Trophoblast cell (in vitro differentiated cells and primary cell): ENCODE data around the gene GLIPR1.
"Not testable (repeated sequence)": the region's sequence is repeated elsewhere in the genome, so short reads cannot be mapped to it uniquely, and the experiment has no call there.

Experiments used
- DNase-seq, 2 donors: peaks; one replicate each; pipeline ENCODE4 v3.0.0-alpha.2; 2016
- H2AFZ ChIP-seq: 2 replicates; pipeline ENCODE4 v1.6.1; 2013; ENCODE audit warnings: low read length, moderate library complexity, mild to moderate bottlenecking; ENCODE audit not compliant: insufficient read depth, poor library complexity
- H2AK5ac ChIP-seq: 2 replicates; pipeline ENCODE4 v1.6.1; 2013; ENCODE audit warnings: mild to moderate bottlenecking, low read length
- H2BK120ac ChIP-seq: 2 replicates; pipeline ENCODE4 v1.6.1; 2013; ENCODE audit warnings: low read length, mild to moderate bottlenecking, moderate library complexity; ENCODE audit not compliant: insufficient read depth, poor library complexity
- H2BK12ac ChIP-seq: 2 replicates; pipeline ENCODE4 v1.6.1; 2013; ENCODE audit warnings: mild to moderate bottlenecking, low read length, moderate library complexity
- H2BK5ac ChIP-seq: 2 replicates; pipeline ENCODE4 v1.6.1; 2013; ENCODE audit warnings: low read length, low read depth, moderate library complexity, mild to moderate bottlenecking; ENCODE audit not compliant: poor library complexity
- H3K14ac ChIP-seq: 2 replicates; pipeline ENCODE4 v1.6.1; 2013; ENCODE audit warnings: mild to moderate bottlenecking, low read length
- H3K18ac ChIP-seq: 2 replicates; pipeline ENCODE4 v1.6.1; 2013; ENCODE audit warnings: mild to moderate bottlenecking, low read length
- H3K23ac ChIP-seq: 2 replicates; pipeline ENCODE4 v1.6.1; 2013; ENCODE audit warnings: low read length
- H3K27ac ChIP-seq: 2 replicates; pipeline ENCODE4 v1.5.1; 2013; ENCODE audit warnings: low read depth, mild to moderate bottlenecking, inconsistent platforms, low read length, moderate library complexity
- H3K27me3 ChIP-seq: 2 replicates; pipeline ENCODE4 v1.6.1; 2013; ENCODE audit warnings: inconsistent platforms, mild to moderate bottlenecking, low read length, moderate library complexity; ENCODE audit not compliant: insufficient read depth
- H3K36me3 ChIP-seq, 2 experiments: 1 replicate in 1 of 2; 2 replicates in 1 of 2; pipeline ENCODE4 v1.6.1; 2013; ENCODE audit warnings: low read length in 2 of 2, mild to moderate bottlenecking in 2 of 2, moderate library complexity in 1 of 2; ENCODE audit not compliant: insufficient read depth in 2 of 2, control insufficient read depth in 1 of 2
- H3K4ac ChIP-seq: 2 replicates; pipeline ENCODE4 v1.6.1; 2013; ENCODE audit warnings: low read depth, mild to moderate bottlenecking, low read length, moderate library complexity
- H3K4me1 ChIP-seq, 2 experiments: 1 replicate in 1 of 2; 2 replicates in 1 of 2; pipeline ENCODE4 v1.6.1; 2013; ENCODE audit warnings: low read length in 2 of 2, mild to moderate bottlenecking in 2 of 2, moderate library complexity in 1 of 2; ENCODE audit not compliant: insufficient read depth in 2 of 2, control insufficient read depth in 1 of 2
- H3K4me2 ChIP-seq: 2 replicates; pipeline ENCODE4 v1.6.1; 2013; ENCODE audit warnings: inconsistent platforms, mild to moderate bottlenecking, low read length, moderate library complexity
- H3K4me3 ChIP-seq: 2 replicates; pipeline ENCODE4 v1.5.1; 2013; ENCODE audit warnings: mild to moderate bottlenecking, low read depth, low read length, inconsistent platforms
- H3K79me1 ChIP-seq: one replicate; pipeline ENCODE4 v1.6.1; 2013; ENCODE audit warnings: low read length
- H3K79me2 ChIP-seq: 2 replicates; pipeline ENCODE4 v1.6.1; 2013; ENCODE audit warnings: low read length, mild to moderate bottlenecking; ENCODE audit not compliant: control insufficient read depth, insufficient read depth, poor library complexity
- H3K9ac ChIP-seq: 2 replicates; pipeline ENCODE4 v1.6.1; 2013; ENCODE audit warnings: mild to moderate bottlenecking, low read length
- H3K9me3 ChIP-seq: 2 replicates; pipeline ENCODE4 v1.6.1; 2013; ENCODE audit warnings: low read depth, mild to moderate bottlenecking, control low read depth, inconsistent platforms, low read length; ENCODE audit not compliant: insufficient read depth
- H4K12ac ChIP-seq: 2 replicates; pipeline ENCODE4 v1.6.1; 2013; ENCODE audit warnings: low read depth, mild to moderate bottlenecking, low read length, moderate library complexity
- H4K8ac ChIP-seq: 2 replicates; pipeline ENCODE4 v1.6.1; 2013; ENCODE audit warnings: low read depth, mild to moderate bottlenecking, low read length, moderate library complexity
- H4K91ac ChIP-seq: one replicate; pipeline ENCODE4 v1.6.1; 2013; ENCODE audit warnings: low read depth, mild to moderate bottlenecking, low read length, moderate library complexity
- WGBS: extraction: QIAGEN DNeasy Blood & Tissue Kit; methylation state at CpG from one replicate; pipeline ENCODE4 v1.1.7; 2013; ENCODE audit warnings: missing lambda C conversion rate; ENCODE audit not compliant: insufficient read length, insufficient coverage; ENCODE audit errors: extremely low coverage; 5-methylcytosine and 5-hydroxymethylcytosine counted together

The GLIPR1 gene

DNA sequence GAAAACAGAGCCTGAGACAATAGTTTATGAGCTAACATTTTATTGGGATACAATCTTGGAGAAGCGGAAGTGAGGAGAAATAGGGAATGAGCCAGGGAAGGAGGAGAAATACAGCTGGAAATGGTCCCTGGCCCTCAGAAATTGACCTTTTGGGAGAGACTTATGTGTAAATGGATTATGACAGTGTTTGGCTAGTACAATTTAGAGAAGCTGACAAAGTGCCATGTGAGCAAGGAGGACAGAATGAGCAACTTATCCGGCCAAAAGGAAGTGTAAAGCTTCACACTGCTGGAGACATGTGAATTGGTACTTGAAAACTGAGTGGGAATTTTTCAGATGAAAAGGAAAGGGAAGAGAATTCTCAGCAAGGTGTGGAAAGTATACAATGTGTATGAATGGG lies 2.9 kb downstream of the GLIPR1 start:
- no CpG with 5 or more reads among the region's 2 CpGs for WGBS
- no peak overlapping the region for H3K27ac ChIP-seq

DNA sequence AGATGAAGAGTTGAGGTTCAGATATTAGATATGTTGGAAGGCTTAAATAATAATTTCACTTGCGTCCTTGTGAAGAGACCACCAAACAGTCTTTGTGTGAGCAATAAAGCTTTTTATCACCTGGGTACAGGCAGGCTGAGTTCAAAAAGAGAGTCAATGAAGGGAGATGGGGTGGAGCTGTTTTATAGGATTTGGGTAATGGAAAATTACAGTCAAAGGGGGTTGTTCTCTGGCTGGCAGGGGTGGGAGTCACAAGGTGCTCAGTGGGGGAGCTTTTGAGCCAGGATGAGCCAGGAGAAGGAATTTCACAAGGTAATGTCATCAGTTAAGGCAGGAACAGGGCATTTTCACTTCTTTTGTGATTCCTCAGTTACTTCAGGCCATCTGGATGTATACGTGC lies 3.9 kb downstream of the GLIPR1 start:
- H3K79me2 ChIP-seq, H3K9ac ChIP-seq, H3K14ac ChIP-seq, H2AFZ ChIP-seq, H3K9me3 ChIP-seq, H3K4ac ChIP-seq, H2AK5ac ChIP-seq, H3K4me3 ChIP-seq, H4K8ac ChIP-seq, H2BK12ac ChIP-seq, H3K27ac ChIP-seq, H3K27me3 ChIP-seq, H3K4me2 ChIP-seq, H3K18ac ChIP-seq, H3K36me3 ChIP-seq, DNase-seq, H3K4me1 ChIP-seq, H3K23ac ChIP-seq, H2BK120ac ChIP-seq, H3K79me1 ChIP-seq, H2BK5ac ChIP-seq, H4K12ac ChIP-seq, H4K91ac ChIP-seq: not testable (repeated sequence)
- WGBS = no CpG with 5 or more reads among the region's 2 CpGs

More for the DNA sequence above, 2.9 kb downstream of the GLIPR1 start:
- H4K12ac ChIP-seq = no peak overlapping the region
- no peaks in the 10 kb centered on the region for H3K9me3 ChIP-seq
- H3K36me3 ChIP-seq = no peaks in the 10 kb centered on the region
- H2AK5ac ChIP-seq = peak overlapping the region; percentile 18
- no peaks in the 10 kb centered on the region for H3K27me3 ChIP-seq
- peak overlapping the region; percentile 43 for H3K9ac ChIP-seq
- no peak overlapping the region for H2BK5ac ChIP-seq
- H2BK120ac ChIP-seq = no peak overlapping the region
- H2AFZ ChIP-seq = no peak overlapping the region
- peaks cover 5% of the 10 kb centered on the region for H3K79me1 ChIP-seq
- H3K4ac ChIP-seq = no peak overlapping the region
- no peak overlapping the region for H3K23ac ChIP-seq
- no peak for DNase-seq
- H3K4me2 ChIP-seq = peak overlapping the region; percentile 38
- H2BK12ac ChIP-seq = no peak overlapping the region
- no peak overlapping the region for H3K4me3 ChIP-seq
- no peaks in the 10 kb centered on the region for H3K79me2 ChIP-seq
- H3K18ac ChIP-seq = no peak overlapping the region
- no peak overlapping the region for H3K14ac ChIP-seq
- H4K8ac ChIP-seq = no peak overlapping the region
- H3K4me1 ChIP-seq = peaks cover 2 to 3% of the 10 kb centered on the region in 2 experiments
- no peak overlapping the region for H4K91ac ChIP-seq

DNA sequence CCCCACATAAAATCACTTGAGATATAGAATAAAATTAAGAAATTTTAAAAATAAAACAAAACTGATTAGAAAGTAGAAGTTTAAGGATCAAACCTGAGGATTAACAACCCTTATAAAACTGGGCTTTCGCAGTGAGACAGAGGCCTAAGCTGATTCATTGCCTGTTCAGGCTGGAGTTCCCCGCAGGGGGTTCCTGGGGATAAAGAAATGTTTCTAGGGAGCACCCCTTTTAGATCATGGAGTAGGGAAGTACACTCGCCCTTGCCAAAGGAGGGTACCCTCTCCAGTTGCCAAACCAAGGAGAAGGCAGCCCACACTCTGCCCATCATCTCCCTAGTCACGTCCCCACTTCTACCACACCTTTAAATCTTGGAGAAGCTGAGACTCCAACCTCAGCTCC lies 6.8 kb downstream of the GLIPR1 start:
- Histone ChIP-seq H3K23ac (no peak overlapping the region), H3K36me3 (no peaks in the 10 kb centered on the region), H3K4me1 (peaks cover 0 to 4% of the 10 kb centered on the region in 2 experiments), H2AFZ (no peak overlapping the region), H3K14ac (no peak overlapping the region), H3K27me3 (no peaks in the 10 kb centered on the region), H2BK12ac (no peak overlapping the region), H2BK120ac (no peak overlapping the region), H2BK5ac (no peak overlapping the region), H3K9ac (no peak overlapping the region), H4K91ac (no peak overlapping the region), H3K79me1 (no peaks in the 10 kb centered on the region), H2AK5ac (no peak overlapping the region), H3K4me2 (no peak overlapping the region), H4K8ac (no peak overlapping the region), H3K4ac (no peak overlapping the region), H4K12ac (no peak overlapping the region), H3K27ac (no peak overlapping the region), H3K79me2 (no peaks in the 10 kb centered on the region), H3K18ac (no peak overlapping the region), H3K4me3 (no peak overlapping the region), H3K9me3 (no peaks in the 10 kb centered on the region)
- peak in 1 of 2 donors; percentile 36 for DNase-seq
- no CpG with 5 or more reads among the region's 4 CpGs for WGBS

DNA sequence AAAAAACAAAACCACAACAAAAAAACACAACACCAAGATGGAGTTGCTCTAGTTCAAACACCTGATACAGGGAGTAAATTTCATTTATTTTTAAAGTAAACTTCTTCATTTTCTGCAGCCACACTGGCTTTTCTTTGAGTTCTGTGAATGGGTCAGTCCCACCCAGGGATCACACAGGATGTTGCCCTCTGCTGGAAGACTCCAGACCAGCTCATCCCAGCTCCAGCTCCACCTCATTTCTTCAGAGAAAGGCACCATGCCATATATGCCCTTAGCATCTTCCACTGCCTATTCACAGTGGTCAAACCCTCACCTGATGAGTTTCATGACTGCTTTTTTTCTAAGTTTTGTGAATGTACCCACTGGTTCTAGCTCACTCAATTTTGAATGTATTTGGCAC lies 8.0 kb downstream of the GLIPR1 start:
- no peak overlapping the region for H3K4me2 ChIP-seq
- H2BK12ac ChIP-seq = no peak overlapping the region
- no peak overlapping the region for H4K91ac ChIP-seq
- no peaks in the 10 kb centered on the region for H3K9me3 ChIP-seq
- no peak overlapping the region for H2AFZ ChIP-seq
- peak overlapping the region; percentile 59 for H3K18ac ChIP-seq
- no peaks in the 10 kb centered on the region for H3K79me2 ChIP-seq
- H3K4me3 ChIP-seq = no peak overlapping the region
- no peaks in the 10 kb centered on the region for H3K36me3 ChIP-seq
- peak overlapping the region; percentile 70 for H4K12ac ChIP-seq
- no peak overlapping the region for H3K23ac ChIP-seq
- H3K4ac ChIP-seq = no peak overlapping the region
- no peaks in the 10 kb centered on the region for H3K79me1 ChIP-seq
- H2AK5ac ChIP-seq = no peak overlapping the region
- H4K8ac ChIP-seq = no peak overlapping the region
- H2BK120ac ChIP-seq = no peak overlapping the region
- H3K4me1 ChIP-seq = peaks cover 0 to 2% of the 10 kb centered on the region in 2 experiments
- H2BK5ac ChIP-seq = no peak overlapping the region
- DNase-seq = peak; percentile 44 to 74
- H3K9ac ChIP-seq = no peak overlapping the region
- no peak overlapping the region for H3K27ac ChIP-seq
- H3K14ac ChIP-seq = no peak overlapping the region
- H3K27me3 ChIP-seq = no peaks in the 10 kb centered on the region
